ENCODE results near the gene AHR.

The AHR gene

DNA sequence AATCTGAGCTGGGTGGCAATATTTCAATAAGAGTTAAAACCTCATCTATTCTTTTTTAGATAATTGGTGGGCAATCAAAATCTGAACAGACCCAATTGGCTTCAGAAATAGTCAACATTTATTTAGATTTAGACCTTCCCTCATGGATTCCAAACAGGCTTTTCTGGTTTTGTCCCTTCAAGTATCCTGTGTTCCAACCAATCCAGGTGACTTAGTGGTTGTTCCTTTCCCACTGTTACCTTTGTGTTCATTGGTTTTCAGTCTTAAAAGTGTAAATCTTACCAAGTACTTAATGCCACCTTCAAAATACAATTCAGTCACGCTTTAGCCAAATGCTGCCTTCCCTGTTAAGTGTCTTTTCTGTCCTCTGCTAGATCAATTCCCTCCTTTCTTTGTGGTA lies 85.9 kb downstream of the AHR start:
- Histone ChIP-seq H3K4me2 (ENCODE audit: low read length) (no peak overlapping the region), H3F3A (ENCODE audit: insufficient read depth, low read length) (no peaks in the 10 kb centered on the region), H3K9me3 (ENCODE audit: low read length) (no peaks in the 10 kb centered on the region), H3K9me2 (ENCODE audit: low read depth, low read length) (no peaks in the 10 kb centered on the region), H2AFZ (ENCODE audit: low read length) (no peak overlapping the region), H4K20me1 (ENCODE audit: insufficient read depth, low read length) (no peaks in the 10 kb centered on the region), H3K9ac (ENCODE audit: low read length) (no peak overlapping the region), H3K4me1 (ENCODE audit: insufficient read depth, low read length, severe bottlenecking) (no peaks in the 10 kb centered on the region), H3K4me3 (ENCODE audit: low read depth, low read length, poor library complexity, severe bottlenecking) (no peak overlapping the region), H3K79me2 (ENCODE audit: insufficient read depth, low read length) (no peaks in the 10 kb centered on the region), H3K27ac (ENCODE audit: low read depth, low read length, poor library complexity, severe bottlenecking) (no peak overlapping the region), H3K36me3 (ENCODE audit: insufficient read depth, low read length) (no peaks in the 10 kb centered on the region), H3K27me3 (ENCODE audit: insufficient read depth, low read length) (no peaks in the 10 kb centered on the region)
- TF ChIP-seq, protein P1, sequence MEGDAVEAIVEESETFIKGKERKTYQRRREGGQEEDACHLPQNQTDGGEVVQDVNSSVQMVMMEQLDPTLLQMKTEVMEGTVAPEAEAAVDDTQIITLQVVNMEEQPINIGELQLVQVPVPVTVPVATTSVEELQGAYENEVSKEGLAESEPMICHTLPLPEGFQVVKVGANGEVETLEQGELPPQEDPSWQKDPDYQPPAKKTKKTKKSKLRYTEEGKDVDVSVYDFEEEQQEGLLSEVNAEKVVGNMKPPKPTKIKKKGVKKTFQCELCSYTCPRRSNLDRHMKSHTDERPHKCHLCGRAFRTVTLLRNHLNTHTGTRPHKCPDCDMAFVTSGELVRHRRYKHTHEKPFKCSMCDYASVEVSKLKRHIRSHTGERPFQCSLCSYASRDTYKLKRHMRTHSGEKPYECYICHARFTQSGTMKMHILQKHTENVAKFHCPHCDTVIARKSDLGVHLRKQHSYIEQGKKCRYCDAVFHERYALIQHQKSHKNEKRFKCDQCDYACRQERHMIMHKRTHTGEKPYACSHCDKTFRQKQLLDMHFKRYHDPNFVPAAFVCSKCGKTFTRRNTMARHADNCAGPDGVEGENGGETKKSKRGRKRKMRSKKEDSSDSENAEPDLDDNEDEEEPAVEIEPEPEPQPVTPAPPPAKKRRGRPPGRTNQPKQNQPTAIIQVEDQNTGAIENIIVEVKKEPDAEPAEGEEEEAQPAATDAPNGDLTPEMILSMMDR (IDR thresholded peaks at IDR 0.05; ENCODE audit: low read length): no peak

DNA sequence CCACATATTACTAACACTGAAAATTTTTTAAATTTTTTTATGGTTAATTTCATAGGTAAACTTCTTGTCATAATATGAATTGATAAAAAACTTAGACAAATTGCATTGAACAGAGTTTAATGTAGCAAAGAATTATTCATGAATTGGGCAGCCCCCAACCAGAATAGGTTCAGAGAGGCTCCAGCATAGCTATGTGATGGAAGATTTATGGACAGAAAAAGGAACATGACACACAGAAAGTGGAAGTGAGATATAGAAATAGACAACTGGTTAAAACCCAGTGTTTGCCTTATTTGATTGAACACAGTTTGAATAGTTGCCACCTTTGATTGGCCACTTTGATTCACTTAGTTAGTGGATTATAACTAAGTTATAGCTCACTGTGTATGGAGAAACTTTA lies 87.2 kb downstream of the AHR start:
- Histone ChIP-seq H3K79me2 (ENCODE audit: insufficient read depth, low read length) (no peaks in the 10 kb centered on the region), H3K36me3 (ENCODE audit: insufficient read depth, low read length) (no peaks in the 10 kb centered on the region), H3K27ac (ENCODE audit: low read depth, low read length, poor library complexity, severe bottlenecking) (no peak overlapping the region), H3F3A (ENCODE audit: insufficient read depth, low read length) (no peaks in the 10 kb centered on the region), H3K4me1 (ENCODE audit: insufficient read depth, low read length, severe bottlenecking) (no peaks in the 10 kb centered on the region), H3K27me3 (ENCODE audit: insufficient read depth, low read length) (no peaks in the 10 kb centered on the region), H3K9me2 (ENCODE audit: low read depth, low read length) (no peaks in the 10 kb centered on the region), H3K9ac (ENCODE audit: low read length) (no peak overlapping the region), H3K9me3 (ENCODE audit: low read length) (no peaks in the 10 kb centered on the region), H3K4me2 (ENCODE audit: low read length) (no peak overlapping the region), H4K20me1 (ENCODE audit: insufficient read depth, low read length) (no peaks in the 10 kb centered on the region), H2AFZ (ENCODE audit: low read length) (no peak overlapping the region), H3K4me3 (ENCODE audit: low read depth, low read length, poor library complexity, severe bottlenecking) (no peak overlapping the region)
- TF ChIP-seq, protein P1 (IDR thresholded peaks at IDR 0.05; ENCODE audit: low read length): no peak
- no peak for TF ChIP-seq EZH2 (IDR thresholded peaks at IDR 0.05; ENCODE audit: borderline replicate concordance, low read length)

DNA sequence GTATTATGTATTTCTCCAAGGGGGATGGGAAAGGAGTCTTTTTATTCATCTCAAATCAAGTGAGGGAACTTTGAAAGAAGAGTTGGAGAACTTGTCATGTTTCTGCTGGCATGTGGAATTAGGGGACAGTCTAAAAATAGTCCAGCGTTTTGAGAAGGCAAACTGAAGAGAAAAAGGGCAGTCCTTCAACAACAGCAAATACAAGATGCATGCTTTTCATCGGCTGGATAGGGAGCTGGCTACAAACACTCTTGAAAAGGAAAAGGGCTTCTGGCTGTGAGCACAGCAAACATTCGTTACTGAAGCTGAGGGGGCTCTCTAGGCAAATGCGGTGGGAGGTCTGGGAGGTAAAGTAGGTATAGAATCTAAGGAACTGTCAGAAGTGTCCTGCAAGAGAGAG lies 91.9 kb downstream of the AHR start:
- H3K79me2 ChIP-seq (ENCODE audit: insufficient read depth, low read length): no peaks in the 10 kb centered on the region
- H3K9me3 ChIP-seq (ENCODE audit: low read length): 0 out of 2 replicates have a peak, but pooled peaks cover 4% of the 10 kb centered on the region
- TF ChIP-seq, protein P1 (IDR thresholded peaks at IDR 0.05; ENCODE audit: low read length): no peak
- TF ChIP-seq EZH2 (IDR thresholded peaks at IDR 0.05; ENCODE audit: borderline replicate concordance, low read length): no peak
- no peaks in the 10 kb centered on the region for H4K20me1 ChIP-seq (ENCODE audit: insufficient read depth, low read length)
- no peak overlapping the region for H3K4me3 ChIP-seq (ENCODE audit: low read depth, low read length, poor library complexity, severe bottlenecking)
- H3K9ac ChIP-seq (ENCODE audit: low read length): no peak overlapping the region
- H3K9me2 ChIP-seq (ENCODE audit: low read depth, low read length): no peaks in the 10 kb centered on the region
- H3F3A ChIP-seq (ENCODE audit: insufficient read depth, low read length): no peaks in the 10 kb centered on the region
- H3K4me2 ChIP-seq (ENCODE audit: low read length): no peak overlapping the region
- H3K27me3 ChIP-seq (ENCODE audit: insufficient read depth, low read length): no peaks in the 10 kb centered on the region
- H3K36me3 ChIP-seq (ENCODE audit: insufficient read depth, low read length): no peaks in the 10 kb centered on the region
- no peak overlapping the region for H3K27ac ChIP-seq (ENCODE audit: low read depth, low read length, poor library complexity, severe bottlenecking)
- H3K4me1 ChIP-seq (ENCODE audit: insufficient read depth, low read length, severe bottlenecking): no peaks in the 10 kb centered on the region
- H2AFZ ChIP-seq (ENCODE audit: low read length): no peak overlapping the region

Measured in OCI-LY1 (cell line).